PC-9 (cell line): ENCODE results near the gene HARS1. TPM values are rescaled to one million over a fixed set of nuclear protein-coding genes. Genes with fewer than 3 reads are reported as not detected.
"Not testable (repeated sequence)": the region's sequence is repeated elsewhere in the genome, so short reads cannot be mapped to it uniquely, and the experiment has no call there.

Experiments
- BruUV-seq: library from RNA; stranded (reverse); fragments of 400-500 nt; replicated peaks from 2 replicates; lab custom pipeline; 2021; lab: Mats Ljungman, UMichigan
- CTCF ChIA-PET: fragments of 300-600 bp; sonication (Branson Sonifier 250); formaldehyde crosslinking; loops from one replicate; lab custom pipeline; 2022; ENCODE audit warnings: antibody characterized with exemption; lab: Charles Lee
- POLR2A ChIA-PET: fragments of 300-600 bp; sonication (Branson Sonifier 250); formaldehyde crosslinking; loops from one replicate; lab custom pipeline; 2022; ENCODE audit warnings: antibody characterized with exemption; ENCODE audit not compliant: unreplicated experiment; lab: Charles Lee
- DNase-seq, 2 experiments: peaks; one replicate each; pipeline versions ENCODE4 v3.0.0 to v3.0.0-alpha.2; 2015 to 2022; ENCODE audit warnings: mixed read lengths in 1 of 2
- H2AFZ ChIP-seq: fragments of 200-600 bp; sonication (generic); 2 replicates; pipeline ENCODE4 v1.8.1; 2017; ENCODE audit warnings: antibody characterized with exemption
- H3F3A ChIP-seq: fragments of 200-600 bp; sonication (generic); 2 replicates; pipeline ENCODE4 v1.8.1; 2017; ENCODE audit warnings: antibody characterized with exemption, mild to moderate bottlenecking, low read depth; ENCODE audit not compliant: insufficient read depth
- H3K27ac ChIP-seq: fragments of 200-600 bp; sonication (generic); 2 replicates; pipeline ENCODE4 v1.6.1; 2016; ENCODE audit warnings: mixed run types
- H3K27me3 ChIP-seq: fragments of 200-600 bp; sonication (generic); 2 replicates; pipeline ENCODE4 v1.6.1; 2016; ENCODE audit warnings: low read depth, mixed run types; ENCODE audit not compliant: insufficient read depth
- H3K36me3 ChIP-seq: fragments of 200-600 bp; sonication (generic); 2 replicates; pipeline ENCODE4 v1.6.1; 2016; ENCODE audit warnings: low read depth, mixed run types
- H3K4me1 ChIP-seq: fragments of 200-600 bp; sonication (generic); replicated peaks from 2 replicates; pipeline ENCODE4 v1.6.1; 2016; ENCODE audit warnings: mixed run types; ENCODE audit not compliant: insufficient read depth
- H3K4me2 ChIP-seq: fragments of 200-600 bp; sonication (generic); 2 replicates; pipeline ENCODE4 v1.6.1; 2017; ENCODE audit warnings: mixed run types
- H3K4me3 ChIP-seq: fragments of 200-600 bp; sonication (generic); 2 replicates; pipeline ENCODE4 v1.6.1; 2016; ENCODE audit warnings: mixed run types
- H3K79me2 ChIP-seq: fragments of 200-600 bp; sonication (generic); 2 replicates; pipeline ENCODE4 v1.6.1; 2017; ENCODE audit warnings: low read depth, mixed run types
- H3K9me2 ChIP-seq: fragments of 200-600 bp; sonication (generic); 2 replicates; pipeline ENCODE4 v1.8.1; 2017; ENCODE audit warnings: mild to moderate bottlenecking; ENCODE audit not compliant: insufficient read depth
- H3K9me3 ChIP-seq: fragments of 200-600 bp; sonication (generic); 2 replicates; pipeline ENCODE4 v1.8.1; 2016; ENCODE audit warnings: low read depth; ENCODE audit not compliant: insufficient read depth
- H4K20me1 ChIP-seq: fragments of 200-600 bp; sonication (generic); 2 replicates; pipeline ENCODE4 v1.8.1; 2017; ENCODE audit not compliant: insufficient read depth
- CTCF ChIP-seq: fragments of 200-600 bp; sonication (generic); conservative IDR thresholded peaks from 2 replicates; pipeline ENCODE4 v1.6.1; 2017; ENCODE audit warnings: mixed run types, antibody characterized with exemption, mild to moderate bottlenecking, moderate library complexity
- EZH2 ChIP-seq: fragments of 200-600 bp; sonication (generic); IDR thresholded peaks from 2 replicates; pipeline ENCODE4 v1.8.0; 2017; ENCODE audit warnings: antibody characterized with exemption, low read depth
- intact Hi-C: fragments of 100-400 bp; cut with micrococcal nuclease; formaldehyde crosslinking; loops from one replicate; pipeline ENCODE4 v1.10.0; 2022; ENCODE audit not compliant: unreplicated experiment
- total RNA-seq: library from RNA; stranded (reverse); gene quantifications from 2 replicates; pipeline ENCODE4 v1.2.3, GENCODE V29; 2021

HARS1 gene
- total RNA-seq, 1 experiment from 2014 or later, result 64.3 TPM

GRCh38 chr5:140711794-140712193 is 20.6 kb upstream of the HARS1 start:
- H3K9me3 ChIP-seq, result no peaks in the 10 kb centered on the region
- DNase-seq, result no peak
- peaks cover 6% of the 10 kb centered on the region; the same call in 1 of the 2 replicates for H3K36me3 ChIP-seq
- peak overlapping the region; percentile 43 for H3K27ac ChIP-seq
- H3K79me2 ChIP-seq, result no peaks in the 10 kb centered on the region
- no peaks in the 10 kb centered on the region for H3K9me2 ChIP-seq
- no peaks in the 10 kb centered on the region for H3K27me3 ChIP-seq
- TF ChIP-seq EZH2, result no peak
- no peak for TF ChIP-seq CTCF
- ChIA-PET POLR2A (interaction anchor here (1.3 to 3.0 kb wide), 2 partner anchors 12 to 14 kb away, joined by 7 to 30 read pairs; partner anchors contain the start of gene ZMAT2), CTCF (interaction anchor here (0.5 to 0.6 kb wide), 2 partner anchors 7 to 10 kb away, joined by 5 to 13 read pairs; no protein-coding TSS in a partner anchor)
- no TSS peak for BruUV-seq
- H3K4me1 ChIP-seq, result peaks cover 5% of the 10 kb centered on the region
- peak overlapping the region; percentile 37; the same call in 1 of the 2 replicates for H3K4me3 ChIP-seq
- H3K4me2 ChIP-seq, result peak overlapping the region; percentile 82
- peaks cover 34% of the 10 kb centered on the region for H3F3A ChIP-seq
- H2AFZ ChIP-seq, result no peak overlapping the region
- H4K20me1 ChIP-seq, result no peaks in the 10 kb centered on the region
- intact Hi-C loops, result loop anchor here (1.0 kb wide), 1 partner anchor 8 kb away; no protein-coding TSS in a partner anchor

GRCh38 chr5:140710899-140711552 is 19.9 kb upstream of the HARS1 start:
- peak; percentile 95 to 97 for DNase-seq
- intact Hi-C loops, result loop anchor here (1.0 kb wide), 2 partner anchors 8 to 20 kb away; partner anchors contain the start of genes HARS1 and HARS2
- Histone ChIP-seq H3K79me2 (no peaks in the 10 kb centered on the region), H3K4me3 (peak overlapping the region; percentile 71), H2AFZ (peak overlapping the region; percentile 72), H3K4me1 (peaks cover 5% of the 10 kb centered on the region), H3K4me2 (peak overlapping the region; percentile 82), H3K9me3 (no peaks in the 10 kb centered on the region), H3K27ac (peak overlapping the region; percentile 94), H3K9me2 (no peaks in the 10 kb centered on the region), H4K20me1 (no peaks in the 10 kb centered on the region), H3K36me3 (peaks cover 6% of the 10 kb centered on the region; the same call in 1 of the 2 replicates), H3F3A (peaks cover 40% of the 10 kb centered on the region), H3K27me3 (no peaks in the 10 kb centered on the region)
- ChIA-PET CTCF (interaction anchor here (0.5 to 1.0 kb wide), 3 partner anchors 8 to 11 kb away, joined by 3 to 6 read pairs (median 5); no protein-coding TSS in a partner anchor), POLR2A (interaction anchor here (0.6 to 3.0 kb wide), 9 partner anchors 11 to 670 kb away, joined by 3 to 30 read pairs (median 4); partner anchors contain the start of genes IK and ZMAT2)
- BruUV-seq, result TSS peak; percentile 61
- no peak for TF ChIP-seq EZH2
- no peak for TF ChIP-seq CTCF

GRCh38 chr5:140708787-140709186 is 17.6 kb upstream of the HARS1 start:
- Histone ChIP-seq H3K36me3 (peaks cover 11% of the 10 kb centered on the region; the same call in 1 of the 2 replicates), H3F3A (peaks cover 45% of the 10 kb centered on the region)
- POLR2A ChIA-PET, H2AFZ ChIP-seq, H3K79me2 ChIP-seq, BruUV-seq, H3K4me1 ChIP-seq, CTCF ChIA-PET, intact Hi-C loops, H4K20me1 ChIP-seq, H3K9me2 ChIP-seq, H3K27me3 ChIP-seq, H3K27ac ChIP-seq, DNase-seq, H3K4me3 ChIP-seq, H3K4me2 ChIP-seq, H3K9me3 ChIP-seq: not testable (repeated sequence)
